ENCODE measurements around the gene PODXL2. TPM values are rescaled to one million over a fixed set of nuclear protein-coding genes. Genes with fewer than 3 reads are reported as not detected.

Gene PODXL2
- total and polyA plus RNA-seq, 2 of the 8 experiments (the other 6 are each of a cell fraction or from before 2014, with no cell fraction given) = 27.6 to 31.6 TPM

DNA sequence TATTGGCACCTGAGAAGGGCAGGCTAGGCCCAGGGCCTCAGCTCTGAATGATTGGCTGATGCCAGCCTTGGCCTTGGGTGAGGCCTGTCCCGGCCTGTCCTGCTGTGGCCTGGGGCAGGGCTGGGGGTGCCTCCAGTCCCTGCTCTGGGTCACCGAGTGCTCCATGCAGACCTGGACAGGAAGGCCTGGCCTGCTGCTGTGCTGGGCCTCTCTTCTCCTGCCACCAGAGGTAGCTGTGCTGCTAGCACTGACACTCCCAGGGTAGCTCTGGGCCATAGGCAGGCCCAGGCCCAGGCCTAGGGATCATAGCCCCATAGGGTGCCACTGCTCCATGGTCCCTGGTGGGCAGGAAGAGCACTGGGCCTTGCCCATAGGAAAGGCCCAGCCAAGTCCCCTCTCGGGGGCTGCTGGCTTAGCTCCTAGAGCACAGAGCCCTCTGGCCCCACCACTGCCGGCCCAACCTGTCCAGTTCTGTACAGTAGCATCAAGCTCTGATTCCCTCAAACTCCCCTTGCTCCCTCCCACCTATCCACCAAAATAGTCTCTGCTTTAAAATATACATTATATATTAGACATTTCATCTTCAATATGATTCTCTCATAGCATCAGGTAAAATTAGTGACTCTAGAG, 62.0 kb downstream of the PODXL2 start:
- WGBS, 2 experiments (ENCODE audit: extremely low coverage in 1 of 2, insufficient coverage in 1 of 2, insufficient read length in 1 of 2, insufficient replicate concordance in 2 of 2, low coverage in 1 of 2, low lambda C conversion rate in 2 of 2, missing lambda C conversion rate in 1 of 2) = 86% methylated on average over 4 of the region's 4 CpGs; no CpG with 5 or more reads in 1 of the 2 experiments
- H4K91ac ChIP-seq (replicated peaks; ENCODE audit: insufficient read length, low read length) = no peak overlapping the region
- H3K23ac ChIP-seq (ENCODE audit: insufficient read length) = no peak overlapping the region
- no peaks in the 10 kb centered on the region for H3K79me1 ChIP-seq (ENCODE audit: low read depth, low read length)
- no peaks in the 10 kb centered on the region for H3K79me2 ChIP-seq (ENCODE audit: control insufficient read depth in 1 of 2, insufficient read depth in 2 of 2, low read length in 2 of 2)
- no peak overlapping the region for H3K4me3 ChIP-seq (ENCODE audit: extremely low read depth in 1 of 4, insufficient read depth in 2 of 4, low read depth in 3 of 4, low read length in 4 of 4)
- no peak overlapping the region for H2BK120ac ChIP-seq (replicated peaks; ENCODE audit: low read depth, low read length)
- no peak overlapping the region for H3K56ac ChIP-seq (replicated peaks; ENCODE audit: insufficient read length, low read depth, low read length)
- H3K14ac ChIP-seq (ENCODE audit: insufficient read length) = no peak overlapping the region
- H3K23me2 ChIP-seq (ENCODE audit: low read depth, low read length) = peaks cover 14% of the 10 kb centered on the region; the same call in 1 of the 2 replicates
- peak in 1 of 2 experiments; percentile 62 for DNase-seq (ENCODE audit: low read depth in 1 of 2, low spot score in 2 of 2)
- peak overlapping the region; percentile 92; the same call in 1 of the 2 replicates for H2BK12ac ChIP-seq (ENCODE audit: low read depth, low read length)
- H3K4ac ChIP-seq (replicated peaks; ENCODE audit: insufficient read length, low read depth, low read length) = no peak overlapping the region
- no peak overlapping the region for H2BK5ac ChIP-seq (ENCODE audit: low read depth, low read length)
- no peak overlapping the region for H4K8ac ChIP-seq (ENCODE audit: extremely low read depth, insufficient read depth, low read length)
- FAIRE-seq = no peak
- no peak overlapping the region for H2AFZ ChIP-seq (ENCODE audit: low read length)
- H4K20me1 ChIP-seq (replicated peaks in 1 of 2; ENCODE audit: control insufficient read depth in 1 of 2, insufficient read depth in 2 of 2, low read length in 2 of 2) = no peaks in the 10 kb centered on the region
- H3K27me3 ChIP-seq (replicated peaks in 1 of 4; ENCODE audit: control insufficient read depth in 3 of 4, extremely low read depth in 1 of 4, insufficient read depth in 3 of 4, low read length in 3 of 4) = no peaks in the 10 kb centered on the region
- H2AK5ac ChIP-seq (ENCODE audit: low read depth, low read length) = no peak overlapping the region
- H3K9ac ChIP-seq (replicated peaks in 1 of 4; ENCODE audit: extremely low read depth in 1 of 4, low read depth in 3 of 4, low read length in 3 of 4) = no peak overlapping the region
- H4K5ac ChIP-seq (ENCODE audit: insufficient read length, low read depth, low read length) = no peak overlapping the region
- H3K9me3 ChIP-seq (ENCODE audit: insufficient read depth in 2 of 2, low read depth in 1 of 2, low read length in 1 of 2) = no peaks in the 10 kb centered on the region
- H2BK20ac ChIP-seq (ENCODE audit: low read length) = no peak overlapping the region
- H3K4me1 ChIP-seq (replicated peaks in 1 of 4; ENCODE audit: control insufficient read depth in 3 of 4, insufficient read depth in 4 of 4, low read length in 3 of 4) = peaks cover 0 to 22% (median 5%) of the 10 kb centered on the region in 4 experiments; a peak in 6 of 7 replicates
- ChIA-PET CTCF (ENCODE audit: partially characterized antibody) (interaction anchor here (0.7 to 12.8 kb wide), 36 partner anchors 8 to 280 kb away, joined by 3 to 172 read pairs (median 3); partner anchors contain the start of genes ABTB1 and MGLL), POLR2A (ENCODE audit: partially characterized antibody) (interaction anchor here (0.8 to 1.6 kb wide), 3 partner anchors 93 to 132 kb away, joined by 3 to 4 read pairs (median 3); partner anchors contain the start of gene MCM2)
- H3K4me2 ChIP-seq (ENCODE audit: insufficient read depth in 1 of 2, low read depth in 2 of 2, low read length in 2 of 2) = no peak overlapping the region
- no peak overlapping the region for H3K18ac ChIP-seq (ENCODE audit: extremely low read depth, low read length)
- peak overlapping the region; percentile 53; the same call in 1 of the 2 replicates for H2BK15ac ChIP-seq (ENCODE audit: low read length)
- no peak overlapping the region for H3K27ac ChIP-seq (ENCODE audit: low read depth, low read length)
- no peaks in the 10 kb centered on the region for H3K36me3 ChIP-seq (ENCODE audit: control insufficient read depth in 2 of 4, insufficient read depth in 4 of 4, low read length in 3 of 4)
- TF ChIP-seq ASH2L (IDR thresholded peaks at IDR 0.05; ENCODE audit: low read length) (no peak), RXRA (IDR thresholded peaks at IDR 0.05; ENCODE audit: insufficient read depth, low read depth, low read length) (no peak), SIX5 (IDR thresholded peaks at IDR 0.05; ENCODE audit: low read depth, low read length) (no peak), FOSL1 (IDR thresholded peaks at IDR 0.05; ENCODE audit: insufficient read depth, low read depth, low read length) (no peak), KDM4A (IDR thresholded peaks at IDR 0.05; ENCODE audit: low read depth, low read length, severe bottlenecking) (no peak), RAD21 (IDR thresholded peaks at IDR 0.05 in 1 of 2, conservative IDR thresholded peaks at IDR 0.05 in 1 of 2; ENCODE audit: low read depth in 2 of 2, low read length in 2 of 2) (peak; percentile 80 to 90)
- TF ChIP-seq, protein P1, sequence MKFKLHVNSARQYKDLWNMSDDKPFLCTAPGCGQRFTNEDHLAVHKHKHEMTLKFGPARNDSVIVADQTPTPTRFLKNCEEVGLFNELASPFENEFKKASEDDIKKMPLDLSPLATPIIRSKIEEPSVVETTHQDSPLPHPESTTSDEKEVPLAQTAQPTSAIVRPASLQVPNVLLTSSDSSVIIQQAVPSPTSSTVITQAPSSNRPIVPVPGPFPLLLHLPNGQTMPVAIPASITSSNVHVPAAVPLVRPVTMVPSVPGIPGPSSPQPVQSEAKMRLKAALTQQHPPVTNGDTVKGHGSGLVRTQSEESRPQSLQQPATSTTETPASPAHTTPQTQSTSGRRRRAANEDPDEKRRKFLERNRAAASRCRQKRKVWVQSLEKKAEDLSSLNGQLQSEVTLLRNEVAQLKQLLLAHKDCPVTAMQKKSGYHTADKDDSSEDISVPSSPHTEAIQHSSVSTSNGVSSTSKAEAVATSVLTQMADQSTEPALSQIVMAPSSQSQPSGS (IDR thresholded peaks at IDR 0.05; ENCODE audit: low read length) = no peak

Data from H1 (cell line).